HG03064 (cell line): Measurements from ENCODE around the gene BTBD19.
A peak's percentile ranks its signal among the peaks of the same experiment; 100 is the strongest.
"Not testable (repeated sequence)": the region's sequence is repeated elsewhere in the genome, so short reads cannot be mapped to it uniquely, and the experiment has no call there.

ENCODE experiments used
- ATAC-seq: cut with Tn5 transposase; IDR thresholded peaks from one replicate; pipeline ENCODE4 v1.9.1; 2021; ENCODE audit warnings: low read depth; ENCODE audit not compliant: unreplicated experiment

Gene BTBD19

GRCh38 chr1:44786841-44787426 is 21.4 kb upstream of the BTBD19 start:
- no peak for ATAC-seq

GRCh38 chr1:44787506-44787905 is 20.8 kb upstream of the BTBD19 start:
- ATAC-seq: no peak

- ATAC-seq: no peak
Measured at GRCh38 chr1:44788120-44788860, 20.0 kb upstream of the BTBD19 start, which contains the start of gene BEST4. Gene BEST4 (minus strand): TSS chr1:44788170. CDS start chr1:44787705, 465 bp downstream.

GRCh38 chr1:44790968-44791801 is 17.1 kb upstream of the BTBD19 start:
- ATAC-seq: no peak

GRCh38 chr1:44792736-44793502 is 15.4 kb upstream of the BTBD19 start:
- ATAC-seq: no peak

GRCh38 chr1:44797886-44798285 is 10.4 kb upstream of the BTBD19 start:
- ATAC-seq: not testable (repeated sequence)

GRCh38 chr1:44798481-44799365 is 9.6 kb upstream of the BTBD19 start:
- ATAC-seq: no peak

GRCh38 chr1:44799770-44800584 is 8.3 kb upstream of the BTBD19 start, which contains the start of gene PLK3:
Gene PLK3 (plus strand): TSS chr1:44800377. CDS start chr1:44800464, 87 bp downstream.
- ATAC-seq: peak; percentile 82

GRCh38 chr1:44801491-44802305 is 6.6 kb upstream of the BTBD19 start:
- no peak for ATAC-seq

- ATAC-seq: no peak
Measured at GRCh38 chr1:44802306-44803061, 5.8 kb upstream of the BTBD19 start.

GRCh38 chr1:44803062-44803311 is 5.3 kb upstream of the BTBD19 start:
- no peak for ATAC-seq

- no peak for ATAC-seq
Measured at GRCh38 chr1:44803312-44804095, 4.8 kb upstream of the BTBD19 start.

- no peak for ATAC-seq
Measured at GRCh38 chr1:44805311-44806024, 2.9 kb upstream of the BTBD19 start.

GRCh38 chr1:44806025-44806703 is 2.2 kb upstream of the BTBD19 start:
- no peak for ATAC-seq

- no peak for ATAC-seq
Measured at GRCh38 chr1:44806704-44807363, 1.5 kb upstream of the BTBD19 start, which contains the start of gene DYNLT4. Gene DYNLT4 (minus strand): TSS chr1:44807351. CDS start chr1:44806668, 683 bp downstream.
